ENCODE measurements around the gene EIF4E3. TPM values are rescaled to one million over a fixed set of nuclear protein-coding genes. Genes with fewer than 3 reads are reported as not detected.

Gene EIF4E3
- polyA plus RNA-seq, 1 of the 3 experiments (the other 2 are of a cell fraction): 0.67 TPM

GRCh38 chr3:71722693-71723092 lies 2.5 kb downstream of the EIF4E3 start:
- Histone ChIP-seq H2AFZ (ENCODE audit: low read depth) (no peak overlapping the region), H3F3A (replicated peaks; ENCODE audit: insufficient read depth) (peaks cover 2% of the 10 kb centered on the region), H3K4me1 (ENCODE audit: control insufficient read depth in 1 of 2, insufficient read depth in 2 of 2, low read depth in 1 of 2, low read length in 1 of 2) (peaks cover 0 to 13% of the 10 kb centered on the region in 2 experiments; a peak in 1 of 4 replicates), H3K79me2 (ENCODE audit: insufficient read depth) (no peaks in the 10 kb centered on the region), H3K9me2 (no peaks in the 10 kb centered on the region), H3K27me3 (ENCODE audit: insufficient read depth) (peaks cover 12% of the 10 kb centered on the region), H3K36me3 (replicated peaks in 1 of 2; ENCODE audit: control insufficient read depth in 1 of 2, insufficient read depth in 2 of 2, low read length in 1 of 2) (no peaks in the 10 kb centered on the region), H3K9me3 (no peaks in the 10 kb centered on the region), H3K9ac (no peak overlapping the region), H3K4me3 (ENCODE audit: low read depth in 2 of 2, low read length in 1 of 2) (no peak overlapping the region), H3K27ac (ENCODE audit: low read depth in 2 of 2, low read length in 1 of 2) (no peak overlapping the region), H4K20me1 (ENCODE audit: insufficient read depth) (no peaks in the 10 kb centered on the region), H3K4me2 (no peak overlapping the region)
- POLR2A ChIA-PET: interaction anchor here (1.1 kb wide), 1 partner anchor 11 kb away, joined by 3 read pairs; no protein-coding TSS in a partner anchor
- 100% methylated on average over 1 of the region's 1 CpG for WGBS (ENCODE audit: low lambda C conversion rate)
- TF ChIP-seq MXI1 (IDR thresholded peaks at IDR 0.05; ENCODE audit: low read depth, low read length) (no peak), JUND (IDR thresholded peaks at IDR 0.05) (no peak), FOXM1 (IDR thresholded peaks at IDR 0.05; ENCODE audit: low read depth) (no peak), FOXJ3 (CRISPR knock-in tag; IDR thresholded peaks at IDR 0.05) (no peak), GATA2 (CRISPR knock-in tag; IDR thresholded peaks at IDR 0.05) (no peak), SIN3A (IDR thresholded peaks at IDR 0.05; ENCODE audit: borderline replicate concordance, low read depth, low read length) (no peak), RAD21 (IDR thresholded peaks at IDR 0.05; ENCODE audit: low read length) (no peak), TEAD4 (IDR thresholded peaks at IDR 0.05; ENCODE audit: borderline replicate concordance, insufficient read depth) (no peak), MAX (IDR thresholded peaks at IDR 0.05; ENCODE audit: low read depth) (no peak), POLR2AphosphoS5 (IDR thresholded peaks at IDR 0.05; ENCODE audit: low read depth, low read length) (no peak), CTCF (IDR thresholded peaks at IDR 0.05) (no peak)
- TF ChIP-seq, protein P1, sequence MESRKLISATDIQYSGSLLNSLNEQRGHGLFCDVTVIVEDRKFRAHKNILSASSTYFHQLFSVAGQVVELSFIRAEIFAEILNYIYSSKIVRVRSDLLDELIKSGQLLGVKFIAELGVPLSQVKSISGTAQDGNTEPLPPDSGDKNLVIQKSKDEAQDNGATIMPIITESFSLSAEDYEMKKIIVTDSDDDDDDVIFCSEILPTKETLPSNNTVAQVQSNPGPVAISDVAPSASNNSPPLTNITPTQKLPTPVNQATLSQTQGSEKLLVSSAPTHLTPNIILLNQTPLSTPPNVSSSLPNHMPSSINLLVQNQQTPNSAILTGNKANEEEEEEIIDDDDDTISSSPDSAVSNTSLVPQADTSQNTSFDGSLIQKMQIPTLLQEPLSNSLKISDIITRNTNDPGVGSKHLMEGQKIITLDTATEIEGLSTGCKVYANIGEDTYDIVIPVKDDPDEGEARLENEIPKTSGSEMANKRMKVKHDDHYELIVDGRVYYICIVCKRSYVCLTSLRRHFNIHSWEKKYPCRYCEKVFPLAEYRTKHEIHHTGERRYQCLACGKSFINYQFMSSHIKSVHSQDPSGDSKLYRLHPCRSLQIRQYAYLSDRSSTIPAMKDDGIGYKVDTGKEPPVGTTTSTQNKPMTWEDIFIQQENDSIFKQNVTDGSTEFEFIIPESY (IDR thresholded peaks at IDR 0.05; ENCODE audit: borderline replicate concordance, low read depth): no peak
- TF ChIP-seq, protein P2, sequence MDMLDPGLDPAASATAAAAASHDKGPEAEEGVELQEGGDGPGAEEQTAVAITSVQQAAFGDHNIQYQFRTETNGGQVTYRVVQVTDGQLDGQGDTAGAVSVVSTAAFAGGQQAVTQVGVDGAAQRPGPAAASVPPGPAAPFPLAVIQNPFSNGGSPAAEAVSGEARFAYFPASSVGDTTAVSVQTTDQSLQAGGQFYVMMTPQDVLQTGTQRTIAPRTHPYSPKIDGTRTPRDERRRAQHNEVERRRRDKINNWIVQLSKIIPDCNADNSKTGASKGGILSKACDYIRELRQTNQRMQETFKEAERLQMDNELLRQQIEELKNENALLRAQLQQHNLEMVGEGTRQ (IDR thresholded peaks at IDR 0.05; ENCODE audit: borderline replicate concordance, low read depth, low read length): no peak
- TF ChIP-seq, protein P3, sequence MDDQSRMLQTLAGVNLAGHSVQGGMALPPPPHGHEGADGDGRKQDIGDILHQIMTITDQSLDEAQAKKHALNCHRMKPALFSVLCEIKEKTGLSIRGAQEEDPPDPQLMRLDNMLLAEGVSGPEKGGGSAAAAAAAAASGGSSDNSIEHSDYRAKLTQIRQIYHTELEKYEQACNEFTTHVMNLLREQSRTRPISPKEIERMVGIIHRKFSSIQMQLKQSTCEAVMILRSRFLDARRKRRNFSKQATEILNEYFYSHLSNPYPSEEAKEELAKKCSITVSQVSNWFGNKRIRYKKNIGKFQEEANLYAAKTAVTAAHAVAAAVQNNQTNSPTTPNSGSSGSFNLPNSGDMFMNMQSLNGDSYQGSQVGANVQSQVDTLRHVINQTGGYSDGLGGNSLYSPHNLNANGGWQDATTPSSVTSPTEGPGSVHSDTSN (IDR thresholded peaks at IDR 0.05): no peak
- no peak for DNase-seq
- CTCF ChIA-PET: interaction anchor here (3.7 kb wide), 1 partner anchor 11 kb away, joined by 23 read pairs; no protein-coding TSS in a partner anchor

Measured in SK-N-SH (cell line).